ENCODE data around the gene MRTO4.
A peak's percentile ranks its signal among the peaks of the same experiment; 100 is the strongest.

DNA sequence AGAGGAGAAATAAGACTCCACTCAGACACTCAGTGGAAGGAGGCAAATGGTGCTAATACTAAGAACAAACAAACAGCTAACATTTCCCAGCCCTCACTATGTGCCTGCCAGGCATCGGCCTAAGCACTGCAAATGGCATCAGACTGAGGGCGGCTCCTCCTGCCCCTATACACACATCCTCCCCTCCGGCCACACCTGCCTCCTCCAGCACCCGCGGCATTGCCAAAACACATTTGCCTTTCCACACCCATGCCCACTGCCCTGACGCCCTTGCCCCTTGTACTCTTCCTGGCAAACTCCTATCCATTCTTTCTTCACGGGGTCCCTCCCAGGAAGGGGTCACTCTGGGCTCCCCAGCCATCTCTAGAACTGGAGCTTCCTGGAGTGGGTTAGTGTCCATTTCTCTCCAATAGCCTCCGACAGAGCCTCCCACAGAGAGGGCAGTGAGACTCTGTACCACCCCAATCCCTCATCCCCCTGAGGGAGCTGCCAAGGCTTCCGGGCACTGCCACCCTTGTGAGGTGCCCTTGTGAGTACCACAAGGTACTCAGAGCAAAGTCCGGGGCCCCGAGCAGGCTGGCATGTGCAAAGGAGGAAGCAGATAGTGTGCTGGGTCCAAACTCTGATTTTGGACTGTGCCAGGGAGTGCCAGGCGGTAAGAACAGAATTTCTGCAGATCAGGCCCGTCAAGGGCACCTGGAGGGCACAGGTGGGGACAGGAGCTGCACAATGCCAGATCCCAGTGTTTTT lies 36.0 kb downstream of the MRTO4 start:
- TF ChIP-seq, protein P1, sequence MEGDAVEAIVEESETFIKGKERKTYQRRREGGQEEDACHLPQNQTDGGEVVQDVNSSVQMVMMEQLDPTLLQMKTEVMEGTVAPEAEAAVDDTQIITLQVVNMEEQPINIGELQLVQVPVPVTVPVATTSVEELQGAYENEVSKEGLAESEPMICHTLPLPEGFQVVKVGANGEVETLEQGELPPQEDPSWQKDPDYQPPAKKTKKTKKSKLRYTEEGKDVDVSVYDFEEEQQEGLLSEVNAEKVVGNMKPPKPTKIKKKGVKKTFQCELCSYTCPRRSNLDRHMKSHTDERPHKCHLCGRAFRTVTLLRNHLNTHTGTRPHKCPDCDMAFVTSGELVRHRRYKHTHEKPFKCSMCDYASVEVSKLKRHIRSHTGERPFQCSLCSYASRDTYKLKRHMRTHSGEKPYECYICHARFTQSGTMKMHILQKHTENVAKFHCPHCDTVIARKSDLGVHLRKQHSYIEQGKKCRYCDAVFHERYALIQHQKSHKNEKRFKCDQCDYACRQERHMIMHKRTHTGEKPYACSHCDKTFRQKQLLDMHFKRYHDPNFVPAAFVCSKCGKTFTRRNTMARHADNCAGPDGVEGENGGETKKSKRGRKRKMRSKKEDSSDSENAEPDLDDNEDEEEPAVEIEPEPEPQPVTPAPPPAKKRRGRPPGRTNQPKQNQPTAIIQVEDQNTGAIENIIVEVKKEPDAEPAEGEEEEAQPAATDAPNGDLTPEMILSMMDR (IDR thresholded peaks at IDR 0.05; ENCODE audit: low read depth, low read length, missing input control): no peak
- peak; percentile 47 to 79 for TF ChIP-seq RXRA (IDR thresholded peaks at IDR 0.05)
- TF ChIP-seq YY1 (IDR thresholded peaks at IDR 0.05): peak; percentile 13
- no peak for TF ChIP-seq GABPA (IDR thresholded peaks at IDR 0.05 in 1 of 2, conservative IDR thresholded peaks at IDR 0.05 in 1 of 2)
- peak in 1 of 2 donors; percentile 14 for TF ChIP-seq JUND (IDR thresholded peaks at IDR 0.05)
- TF ChIP-seq TAF1 (conservative IDR thresholded peaks at IDR 0.05): no peak
- peak; percentile 43 for TF ChIP-seq REST (IDR thresholded peaks at IDR 0.05)
- peak in 1 of 2 donors; percentile 9 for TF ChIP-seq RAD21 (IDR thresholded peaks at IDR 0.05)
- TF ChIP-seq, protein P2, sequence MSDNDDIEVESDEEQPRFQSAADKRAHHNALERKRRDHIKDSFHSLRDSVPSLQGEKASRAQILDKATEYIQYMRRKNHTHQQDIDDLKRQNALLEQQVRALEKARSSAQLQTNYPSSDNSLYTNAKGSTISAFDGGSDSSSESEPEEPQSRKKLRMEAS (IDR thresholded peaks at IDR 0.05): peak; percentile 55
- peak; percentile 96 to 97 for TF ChIP-seq HNF4A (conservative IDR thresholded peaks at IDR 0.05)
- peak; percentile 86 for TF ChIP-seq HNF4G (IDR thresholded peaks at IDR 0.05)
- TF ChIP-seq, protein P3, sequence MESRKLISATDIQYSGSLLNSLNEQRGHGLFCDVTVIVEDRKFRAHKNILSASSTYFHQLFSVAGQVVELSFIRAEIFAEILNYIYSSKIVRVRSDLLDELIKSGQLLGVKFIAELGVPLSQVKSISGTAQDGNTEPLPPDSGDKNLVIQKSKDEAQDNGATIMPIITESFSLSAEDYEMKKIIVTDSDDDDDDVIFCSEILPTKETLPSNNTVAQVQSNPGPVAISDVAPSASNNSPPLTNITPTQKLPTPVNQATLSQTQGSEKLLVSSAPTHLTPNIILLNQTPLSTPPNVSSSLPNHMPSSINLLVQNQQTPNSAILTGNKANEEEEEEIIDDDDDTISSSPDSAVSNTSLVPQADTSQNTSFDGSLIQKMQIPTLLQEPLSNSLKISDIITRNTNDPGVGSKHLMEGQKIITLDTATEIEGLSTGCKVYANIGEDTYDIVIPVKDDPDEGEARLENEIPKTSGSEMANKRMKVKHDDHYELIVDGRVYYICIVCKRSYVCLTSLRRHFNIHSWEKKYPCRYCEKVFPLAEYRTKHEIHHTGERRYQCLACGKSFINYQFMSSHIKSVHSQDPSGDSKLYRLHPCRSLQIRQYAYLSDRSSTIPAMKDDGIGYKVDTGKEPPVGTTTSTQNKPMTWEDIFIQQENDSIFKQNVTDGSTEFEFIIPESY (IDR thresholded peaks at IDR 0.05): peak; percentile 44
- TF ChIP-seq SP1 (IDR thresholded peaks at IDR 0.05): peak; percentile 42
- TF ChIP-seq FOXA2 (IDR thresholded peaks at IDR 0.05): no peak
